Esophagus squamous epithelium (tissue), 5 donors: ENCODE results near the gene KLHL18. TPM values are rescaled to one million over a fixed set of nuclear protein-coding genes. Genes with fewer than 3 reads are reported as not detected.
"Not testable (repeated sequence)": the region's sequence is repeated elsewhere in the genome, so short reads cannot be mapped to it uniquely, and the experiment has no call there.

Source experiments
- DNase-seq: peaks from one replicate; lab custom pipeline; 2025; lab: John Stamatoyannopoulos, UW
- H3K27ac ChIP-seq, 4 donors: fragments of 200-600 bp; sonication (generic); one replicate each; pipeline ENCODE4 v1.5.1; 2016 to 2019; ENCODE audit warnings: mild to moderate bottlenecking in 1 of 4
- H3K27me3 ChIP-seq, 4 donors: fragments of 200-600 bp; sonication (generic); 1 replicate in 3 of 4; 2 replicates in 1 of 4; pipeline versions ENCODE4 v1.5.1 to v1.6.0; 2017 to 2021; ENCODE audit warnings: antibody characterized with exemption in 1 of 4
- H3K36me3 ChIP-seq, 3 donors: fragments of 200-600 bp; sonication (generic); one replicate each; pipeline ENCODE4 v1.5.1; 2016 to 2019
- H3K4me1 ChIP-seq, 3 donors: fragments of 200-600 bp; sonication (generic); one replicate each; pipeline ENCODE4 v1.5.1; 2017 to 2019
- H3K4me3 ChIP-seq, 4 donors: fragments of 200-600 bp; sonication (generic); 1 replicate in 3 of 4; 2 replicates in 1 of 4; pipeline ENCODE4 v1.5.1; 2016 to 2019; ENCODE audit warnings: mild to moderate bottlenecking in 2 of 4, moderate library complexity in 1 of 4
- H3K9me3 ChIP-seq, 3 donors: fragments of 200-600 bp; sonication (generic); one replicate each; pipeline ENCODE4 v1.5.1; 2016 to 2019
- POLR2A ChIP-seq, 4 donors: fragments of 450-650 bp; IDR thresholded peaks; one replicate each; pipeline ENCODE4 v1.6.1; 2017; ENCODE audit warnings: antibody characterized with exemption in 4 of 4, mild to moderate bottlenecking in 4 of 4, moderate library complexity in 3 of 4
- WGBS, 2 donors: methylation state at CpG; one replicate each; pipeline ENCODE4 v1.1.5; 2018; 5-methylcytosine and 5-hydroxymethylcytosine counted together
- intact Hi-C: fragments of 100-400 bp; cut with DNase I; formaldehyde crosslinking; loops from one replicate; pipeline ENCODE4 v1.15.0; 2022
- total RNA-seq, 4 donors: library from RNA; depleted of rRNA; stranded (reverse); fragments of >200 nt; gene quantifications; one replicate each; pipeline ENCODE4 v1.1.0, GENCODE V29; 2016
- TF ChIP-seq, protein P1 (sequence below), 6 experiments: fragments of 450-650 bp in 4 of 6; fragments of 200-600 bp in 2 of 6; sonication (generic) in 2 of 6; IDR thresholded peaks; one replicate each; pipeline ENCODE4 v1.5.1; 2016 to 2019; ENCODE audit warnings: antibody characterized with exemption in 6 of 6, mild to moderate bottlenecking in 4 of 6, moderate library complexity in 4 of 6
- donor health status: DM: yes; HTN: yes; CAD: no.

KLHL18 gene
- total RNA-seq, 4 donors from 2014 or later, result 12.4 to 19.5 (median 17.0) TPM

DNA sequence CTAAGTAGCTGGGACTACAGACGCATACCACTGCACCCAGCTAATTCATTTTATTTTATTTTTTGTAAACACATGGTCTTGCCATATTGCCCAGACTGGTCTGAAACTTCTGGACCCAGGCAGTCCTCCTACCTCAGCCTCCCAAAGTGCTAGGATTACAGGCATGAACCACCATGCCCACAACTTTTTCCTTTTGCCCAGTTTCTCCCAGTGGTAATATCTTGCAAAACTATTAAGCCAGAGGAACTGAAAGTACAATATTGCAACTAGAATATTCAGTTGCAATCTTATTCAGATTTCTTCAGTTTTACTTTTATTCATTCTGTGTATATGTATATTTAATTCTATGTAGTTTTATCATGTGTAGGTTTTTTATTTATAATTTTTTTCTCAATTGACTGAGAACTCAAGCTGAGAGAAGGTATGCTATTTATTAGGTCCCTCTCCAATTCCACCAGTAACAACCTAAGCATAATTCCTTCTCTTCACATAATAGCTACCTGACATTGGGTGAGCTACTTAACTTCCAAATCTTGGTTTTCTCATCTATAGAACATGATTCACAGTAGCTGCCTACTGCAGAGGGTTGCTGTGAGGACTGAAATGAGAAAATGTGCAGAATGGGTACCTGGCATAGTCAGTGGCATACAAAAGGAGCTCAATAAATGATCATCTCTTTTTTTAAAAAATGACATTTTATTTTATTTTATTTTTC lies 30.8 kb downstream of the KLHL18 start:
- no peak for DNase-seq
- Histone ChIP-seq H3K27me3 (no peaks in the 10 kb centered on the region), H3K4me1 (peaks cover 0 to 17% (median 0%) of the 10 kb centered on the region in 3 donors), H3K36me3 (no peaks in the 10 kb centered on the region), H3K4me3 (no peak overlapping the region), H3K9me3 (no peaks in the 10 kb centered on the region), H3K27ac (no peak overlapping the region)
- intact Hi-C loops, result no loop called here
- TF ChIP-seq, protein P1, sequence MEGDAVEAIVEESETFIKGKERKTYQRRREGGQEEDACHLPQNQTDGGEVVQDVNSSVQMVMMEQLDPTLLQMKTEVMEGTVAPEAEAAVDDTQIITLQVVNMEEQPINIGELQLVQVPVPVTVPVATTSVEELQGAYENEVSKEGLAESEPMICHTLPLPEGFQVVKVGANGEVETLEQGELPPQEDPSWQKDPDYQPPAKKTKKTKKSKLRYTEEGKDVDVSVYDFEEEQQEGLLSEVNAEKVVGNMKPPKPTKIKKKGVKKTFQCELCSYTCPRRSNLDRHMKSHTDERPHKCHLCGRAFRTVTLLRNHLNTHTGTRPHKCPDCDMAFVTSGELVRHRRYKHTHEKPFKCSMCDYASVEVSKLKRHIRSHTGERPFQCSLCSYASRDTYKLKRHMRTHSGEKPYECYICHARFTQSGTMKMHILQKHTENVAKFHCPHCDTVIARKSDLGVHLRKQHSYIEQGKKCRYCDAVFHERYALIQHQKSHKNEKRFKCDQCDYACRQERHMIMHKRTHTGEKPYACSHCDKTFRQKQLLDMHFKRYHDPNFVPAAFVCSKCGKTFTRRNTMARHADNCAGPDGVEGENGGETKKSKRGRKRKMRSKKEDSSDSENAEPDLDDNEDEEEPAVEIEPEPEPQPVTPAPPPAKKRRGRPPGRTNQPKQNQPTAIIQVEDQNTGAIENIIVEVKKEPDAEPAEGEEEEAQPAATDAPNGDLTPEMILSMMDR (IDR thresholded peaks at IDR 0.05), result no peak
- 93 to 100% methylated on average over 1 of the region's 1 CpG for WGBS, 2 donors

DNA sequence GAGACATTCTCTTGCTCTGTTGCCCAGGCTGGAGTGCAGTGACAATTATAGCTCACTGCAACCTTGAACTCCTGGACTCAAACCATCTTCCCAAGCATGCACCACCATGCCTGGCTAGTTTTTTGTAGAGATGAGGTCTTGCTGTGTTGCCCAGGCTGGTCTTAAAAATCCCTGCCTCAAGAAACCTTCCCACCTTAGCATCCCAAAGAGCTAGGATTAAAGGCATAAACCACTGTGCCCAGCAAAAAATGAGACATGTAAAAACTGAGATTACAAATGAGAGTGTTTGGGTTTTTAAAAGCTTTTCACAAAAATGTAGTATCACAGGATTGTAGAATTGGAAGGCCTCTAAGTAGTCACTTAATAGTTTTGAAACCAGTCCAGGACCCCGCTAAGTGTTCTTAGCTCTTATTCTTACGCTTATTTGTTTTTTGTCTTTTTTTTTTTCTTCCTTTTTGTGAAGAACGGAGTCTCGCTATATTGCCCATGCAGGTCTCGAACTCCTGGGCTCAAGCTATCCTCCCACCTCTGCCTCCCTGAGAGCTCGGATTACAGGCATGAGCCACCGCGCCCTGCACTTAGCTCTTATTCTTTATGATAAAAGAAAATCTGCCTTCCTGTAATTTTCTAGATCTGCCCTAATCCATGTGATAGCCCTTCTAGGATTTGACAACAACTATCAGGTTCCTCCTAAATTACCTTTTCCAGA lies 31.5 kb downstream of the KLHL18 start:
- H3K36me3 ChIP-seq, result no peaks in the 10 kb centered on the region
- no peak for DNase-seq

DNA sequence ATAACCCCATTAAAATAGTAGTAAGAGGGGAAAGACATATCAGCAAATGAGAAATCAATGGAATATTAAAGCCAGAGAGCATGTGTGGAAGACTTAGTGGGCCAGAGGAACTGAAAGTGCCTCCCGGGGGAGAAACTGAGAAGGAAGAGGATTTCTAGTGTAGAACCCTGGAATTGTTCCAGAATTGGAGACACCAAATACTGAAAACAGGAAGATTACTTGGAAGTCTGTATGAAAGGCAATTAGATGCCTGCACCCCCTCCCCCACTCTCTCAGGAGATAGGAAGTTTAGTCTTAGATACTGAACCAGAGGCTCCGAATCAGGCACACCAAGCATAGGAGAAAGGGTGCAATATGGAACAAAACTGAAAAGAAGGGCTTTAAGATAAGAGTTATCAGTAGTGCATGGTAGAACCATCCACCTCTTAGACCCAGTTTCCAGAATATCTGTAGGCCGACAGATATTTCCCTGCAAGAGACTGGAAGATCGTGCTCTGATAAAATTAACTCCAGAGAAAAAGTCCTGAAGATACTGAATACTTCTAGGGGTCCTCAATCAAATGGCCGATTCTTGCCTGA lies 32.4 kb downstream of the KLHL18 start:
- Histone ChIP-seq H3K36me3 (peaks cover 0 to 8% (median 0%) of the 10 kb centered on the region in 3 donors), H3K27me3 (no peaks in the 10 kb centered on the region), H3K4me1 (peaks cover 0 to 27% (median 0%) of the 10 kb centered on the region in 3 donors), H3K4me3 (no peak overlapping the region), H3K9me3 (no peaks in the 10 kb centered on the region), H3K27ac (no peak overlapping the region)
- 68 to 81% methylated on average over 5 of the region's 5 CpGs for WGBS, 2 donors
- intact Hi-C loops, result no loop called here
- no peak for TF ChIP-seq POLR2A (IDR thresholded peaks at IDR 0.05)
- TF ChIP-seq, protein P1 (IDR thresholded peaks at IDR 0.05), result no peak
- DNase-seq, result no peak

More for the DNA sequence above, 31.5 kb downstream of the KLHL18 start:
- H3K27ac ChIP-seq, result no peak overlapping the region
- H3K4me3 ChIP-seq, result no peak overlapping the region
- H3K27me3 ChIP-seq, result no peaks in the 10 kb centered on the region
- TF ChIP-seq POLR2A (IDR thresholded peaks at IDR 0.05), result no peak
- TF ChIP-seq, protein P1 (IDR thresholded peaks at IDR 0.05), result no peak
- H3K9me3 ChIP-seq, result no peaks in the 10 kb centered on the region
- 88 to 93% methylated on average over 8 of the region's 8 CpGs for WGBS, 2 donors
- intact Hi-C loops, result no loop called here
- peaks cover 0 to 22% (median 0%) of the 10 kb centered on the region in 3 donors for H3K4me1 ChIP-seq

DNA sequence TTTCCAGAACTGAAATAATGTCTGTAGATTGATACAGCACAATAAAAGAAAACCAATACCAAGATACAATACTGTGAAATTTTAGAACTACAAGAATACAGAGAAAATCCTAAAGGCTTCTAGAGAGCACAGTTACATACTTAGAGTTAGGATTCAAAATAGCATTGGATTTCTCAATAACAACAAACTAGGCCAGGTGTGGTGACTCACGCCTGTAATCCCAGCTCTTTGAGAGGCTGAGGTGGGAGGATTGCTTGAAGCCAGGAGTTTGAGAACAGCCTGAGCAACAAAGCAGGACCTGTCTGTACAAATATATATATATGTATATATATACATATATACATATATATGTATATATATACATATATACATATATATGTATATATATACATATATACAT lies 33.4 kb downstream of the KLHL18 start:
- not testable (repeated sequence) for H3K9me3 ChIP-seq, DNase-seq
- WGBS, 2 donors, result 64 to 81% methylated on average over 1 of the region's 1 CpG

DNA sequence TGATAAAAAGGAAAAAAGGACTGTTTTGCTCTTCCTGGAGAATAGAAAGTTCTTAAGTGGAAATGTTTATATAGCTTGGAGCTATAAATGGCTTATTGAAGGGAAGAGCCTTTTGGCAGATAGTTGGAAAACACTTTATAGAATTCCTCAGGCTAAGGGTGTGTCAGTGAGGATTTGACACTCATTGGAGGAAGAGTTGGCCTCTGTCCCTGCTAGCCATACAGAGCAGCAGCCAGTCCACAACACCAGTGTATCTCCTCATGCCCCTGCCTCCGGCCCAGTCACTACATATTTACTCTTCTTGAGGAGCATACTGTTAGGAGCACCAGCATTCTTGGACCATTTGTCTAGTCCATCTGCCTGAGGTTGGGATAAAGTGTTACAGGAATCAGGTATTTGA lies 36.2 kb downstream of the KLHL18 start:
- no peak for DNase-seq
- WGBS, 2 donors, result 25 to 44% methylated on average over 1 of the region's 1 CpG
- intact Hi-C loops, result no loop called here
- no peak for TF ChIP-seq POLR2A (IDR thresholded peaks at IDR 0.05)
- TF ChIP-seq, protein P1 (IDR thresholded peaks at IDR 0.05), result no peak
- no peak overlapping the region for H3K4me3 ChIP-seq
- H3K9me3 ChIP-seq, result no peaks in the 10 kb centered on the region
- peaks cover 4 to 46% (median 20%) of the 10 kb centered on the region in 3 donors for H3K36me3 ChIP-seq
- peak overlapping the region in 1 of 4 donors; percentile 15 for H3K27ac ChIP-seq
- no peaks in the 10 kb centered on the region for H3K27me3 ChIP-seq
- H3K4me1 ChIP-seq, result peaks cover 0 to 33% (median 0%) of the 10 kb centered on the region in 3 donors

More for the DNA sequence above, 33.4 kb downstream of the KLHL18 start:
- H3K36me3 ChIP-seq, result peaks cover 0 to 18% (median 9%) of the 10 kb centered on the region in 3 donors
- intact Hi-C loops, H3K27ac ChIP-seq, H3K27me3 ChIP-seq, H3K4me3 ChIP-seq: not testable (repeated sequence)
- H3K4me1 ChIP-seq, result peaks cover 0 to 27% (median 0%) of the 10 kb centered on the region in 3 donors
